ENCODE data around the gene GOSR1.

DNA sequence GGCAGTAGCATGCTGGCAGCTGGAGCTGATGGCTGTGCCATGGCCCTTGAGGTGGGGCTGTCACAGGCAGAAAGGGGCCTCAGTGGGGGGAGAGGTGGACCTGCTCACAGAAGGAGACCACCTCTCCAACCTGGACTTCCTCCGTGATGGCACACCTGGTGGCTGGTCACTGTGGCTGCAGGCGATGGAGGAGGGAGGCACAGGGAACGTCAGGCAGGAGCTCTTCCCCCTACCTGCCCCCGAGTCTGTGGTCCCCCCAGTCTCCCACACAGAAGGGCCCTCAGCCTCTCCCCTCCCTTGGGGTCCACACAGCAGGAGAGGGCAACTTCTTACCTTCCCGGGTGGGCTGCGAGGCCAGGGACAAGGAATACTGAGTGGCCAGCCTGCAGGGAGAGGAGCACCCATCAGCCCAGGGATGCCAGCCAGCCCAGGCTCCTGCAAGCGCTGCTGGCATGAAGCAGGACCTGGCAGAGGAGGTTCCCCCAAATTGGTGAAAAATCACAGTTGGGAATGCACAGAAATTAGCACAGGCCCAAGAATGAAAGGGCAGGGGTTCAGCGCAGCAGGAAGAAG, 96.5 kb downstream of the GOSR1 start:
- TF ChIP-seq PPARA (CRISPR knock-in tag; IDR thresholded peaks at IDR 0.05; ENCODE audit: borderline replicate concordance) (no peak), ZFP3 (CRISPR knock-in tag; IDR thresholded peaks at IDR 0.05) (no peak), PATZ1 (CRISPR knock-in tag; IDR thresholded peaks at IDR 0.05; ENCODE audit: borderline replicate concordance) (no peak), GLIS3 (CRISPR knock-in tag; IDR thresholded peaks at IDR 0.05) (no peak)
- TF ChIP-seq, protein P1, sequence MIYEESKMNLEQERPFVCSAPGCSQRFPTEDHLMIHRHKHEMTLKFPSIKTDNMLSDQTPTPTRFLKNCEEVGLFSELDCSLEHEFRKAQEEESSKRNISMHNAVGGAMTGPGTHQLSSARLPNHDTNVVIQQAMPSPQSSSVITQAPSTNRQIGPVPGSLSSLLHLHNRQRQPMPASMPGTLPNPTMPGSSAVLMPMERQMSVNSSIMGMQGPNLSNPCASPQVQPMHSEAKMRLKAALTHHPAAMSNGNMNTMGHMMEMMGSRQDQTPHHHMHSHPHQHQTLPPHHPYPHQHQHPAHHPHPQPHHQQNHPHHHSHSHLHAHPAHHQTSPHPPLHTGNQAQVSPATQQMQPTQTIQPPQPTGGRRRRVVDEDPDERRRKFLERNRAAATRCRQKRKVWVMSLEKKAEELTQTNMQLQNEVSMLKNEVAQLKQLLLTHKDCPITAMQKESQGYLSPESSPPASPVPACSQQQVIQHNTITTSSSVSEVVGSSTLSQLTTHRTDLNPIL (CRISPR knock-in tag; IDR thresholded peaks at IDR 0.05; ENCODE audit: low read depth): no peak

Measured in SK-N-SH treated with all-trans-retinoic acid at 6 μM for 48 hours (cell line).